Measurements from ENCODE around the gene AGBL4.

Gene AGBL4

GRCh38 chr1:48948562-48948961 lies 1075.2 kb downstream of the AGBL4 start:
- Mint-ChIP-seq H3K9me3 (no peaks in the 10 kb centered on the region), H3K4me1 (peaks cover 5% of the 10 kb centered on the region), H3K36me3 (ENCODE audit: low read depth) (no peaks in the 10 kb centered on the region), H3K4me3 (no peak overlapping the region), H3K27ac (no peak overlapping the region), H3K27me3 (ENCODE audit: low read depth) (peaks cover 11% of the 10 kb centered on the region)
- no peak for TF ChIP-seq CTCF (IDR thresholded peaks at IDR 0.05; ENCODE audit: unreplicated experiment in 3 of 3)

- Mint-ChIP-seq H3K4me3 (no peak overlapping the region), H3K9me3 (no peaks in the 10 kb centered on the region)
- no peak for TF ChIP-seq CTCF (IDR thresholded peaks at IDR 0.05; ENCODE audit: unreplicated experiment in 3 of 3)
Measured at GRCh38 chr1:48947761-48948537, 1075.8 kb downstream of the AGBL4 start.

GRCh38 chr1:48946070-48946469 lies 1077.7 kb downstream of the AGBL4 start:
- Mint-ChIP-seq H3K36me3 (ENCODE audit: low read depth) (no peaks in the 10 kb centered on the region), H3K4me1 (peaks cover 5% of the 10 kb centered on the region), H3K27ac (no peak overlapping the region), H3K9me3 (no peaks in the 10 kb centered on the region), H3K27me3 (ENCODE audit: low read depth) (peaks cover 14% of the 10 kb centered on the region), H3K4me3 (no peak overlapping the region)
- TF ChIP-seq CTCF (IDR thresholded peaks at IDR 0.05; ENCODE audit: unreplicated experiment in 3 of 3): no peak

More at GRCh38 chr1:48947761-48948537, 1075.8 kb downstream of the AGBL4 start:
- H3K27me3 Mint-ChIP-seq (ENCODE audit: low read depth): peaks cover 14% of the 10 kb centered on the region
- peaks cover 5% of the 10 kb centered on the region for H3K4me1 Mint-ChIP-seq
- peak overlapping the region in 1 of 3 experiments; percentile 28 for H3K27ac Mint-ChIP-seq
- H3K36me3 Mint-ChIP-seq (ENCODE audit: low read depth): no peaks in the 10 kb centered on the region

- Mint-ChIP-seq H3K36me3 (ENCODE audit: low read depth) (no peaks in the 10 kb centered on the region), H3K27ac (no peak overlapping the region), H3K27me3 (ENCODE audit: low read depth) (peaks cover 19% of the 10 kb centered on the region), H3K4me1 (peaks cover 5% of the 10 kb centered on the region), H3K4me3 (no peak overlapping the region), H3K9me3 (no peaks in the 10 kb centered on the region)
- no peak for TF ChIP-seq CTCF (IDR thresholded peaks at IDR 0.05; ENCODE audit: unreplicated experiment in 3 of 3)
Measured at GRCh38 chr1:48944811-48945210, 1078.9 kb downstream of the AGBL4 start.

GRCh38 chr1:48943826-48944225 lies 1079.9 kb downstream of the AGBL4 start:
- Mint-ChIP-seq H3K9me3 (no peaks in the 10 kb centered on the region), H3K27me3 (ENCODE audit: low read depth) (peaks cover 24% of the 10 kb centered on the region), H3K27ac (no peak overlapping the region), H3K4me1 (peaks cover 5% of the 10 kb centered on the region), H3K4me3 (no peak overlapping the region), H3K36me3 (ENCODE audit: low read depth) (no peaks in the 10 kb centered on the region)
- no peak for TF ChIP-seq CTCF (IDR thresholded peaks at IDR 0.05; ENCODE audit: unreplicated experiment in 3 of 3)

GRCh38 chr1:48943393-48943792 lies 1080.4 kb downstream of the AGBL4 start:
- Mint-ChIP-seq H3K27ac (no peak overlapping the region), H3K36me3 (ENCODE audit: low read depth) (no peaks in the 10 kb centered on the region), H3K4me1 (peaks cover 4% of the 10 kb centered on the region), H3K27me3 (ENCODE audit: low read depth) (peaks cover 26% of the 10 kb centered on the region), H3K9me3 (no peaks in the 10 kb centered on the region), H3K4me3 (no peak overlapping the region)
- no peak for TF ChIP-seq CTCF (IDR thresholded peaks at IDR 0.05; ENCODE audit: unreplicated experiment in 3 of 3)

Measured in nephron (organoid).